ENCODE measurements around the gene PRKCI.

DNA sequence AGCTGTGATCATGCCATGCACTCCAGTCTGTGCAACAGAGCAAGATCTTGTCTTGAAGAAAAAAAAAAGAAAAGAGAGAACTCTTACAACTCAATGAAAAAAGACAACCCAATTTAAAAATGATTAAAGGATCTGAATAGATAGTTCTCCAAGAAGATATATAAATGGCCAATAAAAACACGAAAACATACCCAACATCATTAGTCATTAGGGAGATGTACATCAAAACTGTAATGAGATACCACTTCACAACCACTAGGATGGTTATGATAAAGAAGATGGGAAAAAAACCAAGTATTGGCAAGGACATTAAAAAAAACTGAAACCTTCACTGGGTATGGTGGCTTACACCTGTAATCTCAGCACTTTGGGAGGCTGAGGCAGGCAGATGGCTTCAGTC is 2.4 kb upstream of the PRKCI start:
- TF ChIP-seq CTCF (conservative IDR thresholded peaks at IDR 0.05; ENCODE audit: low read depth, low read length) (no peak), BHLHE40 (IDR thresholded peaks at IDR 0.05; ENCODE audit: low read depth, low read length) (no peak), MAZ (IDR thresholded peaks at IDR 0.05; ENCODE audit: borderline replicate concordance, low read depth, low read length) (no peak), RCOR1 (IDR thresholded peaks at IDR 0.05; ENCODE audit: insufficient replicate concordance, low read length) (no peak), POLR2A (IDR thresholded peaks at IDR 0.05; ENCODE audit: low read depth, low read length) (no peak)
